Activated naive CD4-positive, alpha-beta T cell treated with anti-CD3 and anti-CD28 coated beads, Interleukin-2, amount 10 ng/mL, durations not matched to agents 7 days and 5 days (primary cell): Measurements from ENCODE around the gene C19orf85.

ENCODE experiments used
- CTCF ChIA-PET: fragments of 350-600 bp; sonication (Branson Sonifier 250); formaldehyde crosslinking; loops from one replicate; lab custom pipeline; 2021; ENCODE audit warnings: antibody characterized with exemption; lab: Charles Lee
- DNase-seq: peaks from one replicate; pipeline ENCODE4 v3.0.0-alpha.2; 2020
- H3K27ac Mint-ChIP-seq: one replicate; pipeline ENCODE4 v1.8.0; 2021; ENCODE audit warnings: mild to moderate bottlenecking, moderate library complexity, mixed read lengths
- H3K27me3 Mint-ChIP-seq: one replicate; pipeline ENCODE4 v1.8.0; 2021; ENCODE audit warnings: mild to moderate bottlenecking, mixed read lengths
- H3K36me3 Mint-ChIP-seq: one replicate; pipeline ENCODE4 v1.8.0; 2021; ENCODE audit warnings: mixed read lengths
- H3K4me1 Mint-ChIP-seq: one replicate; pipeline ENCODE4 v1.8.0; 2021; ENCODE audit warnings: mixed read lengths
- H3K4me3 Mint-ChIP-seq: one replicate; pipeline ENCODE4 v1.8.0; 2021; ENCODE audit warnings: mild to moderate bottlenecking, moderate library complexity, mixed read lengths
- H3K9me3 Mint-ChIP-seq: one replicate; pipeline ENCODE4 v1.8.0; 2021; ENCODE audit warnings: mixed read lengths

C19orf85 gene

GRCh38 chr19:55476100-55476775 is 11.7 kb upstream of the C19orf85 start, which contains the start of gene ZNF628:
ZNF628 (plus strand) TSS chr19:55476617; CDS start chr19:55479911, 3,294 bp downstream.
- CTCF ChIA-PET: interaction anchor here (1.0 to 4.5 kb wide), 5 partner anchors 9 to 195 kb away, joined by 3 to 20 read pairs (median 4); partner anchors contain the start of gene NAT14
- Mint-ChIP-seq H3K27ac (peak within 1 kb of the TSS; percentile 92), H3K36me3 (peaks cover 4% of the 10 kb centered on the region), H3K9me3 (no peaks in the 10 kb centered on the region), H3K4me3 (peak within 1 kb of the TSS; percentile 84), H3K27me3 (peaks cover 4% of the 10 kb centered on the region), H3K4me1 (peaks cover 34% of the 10 kb centered on the region)
- DNase-seq: peak; percentile 99

DNA sequence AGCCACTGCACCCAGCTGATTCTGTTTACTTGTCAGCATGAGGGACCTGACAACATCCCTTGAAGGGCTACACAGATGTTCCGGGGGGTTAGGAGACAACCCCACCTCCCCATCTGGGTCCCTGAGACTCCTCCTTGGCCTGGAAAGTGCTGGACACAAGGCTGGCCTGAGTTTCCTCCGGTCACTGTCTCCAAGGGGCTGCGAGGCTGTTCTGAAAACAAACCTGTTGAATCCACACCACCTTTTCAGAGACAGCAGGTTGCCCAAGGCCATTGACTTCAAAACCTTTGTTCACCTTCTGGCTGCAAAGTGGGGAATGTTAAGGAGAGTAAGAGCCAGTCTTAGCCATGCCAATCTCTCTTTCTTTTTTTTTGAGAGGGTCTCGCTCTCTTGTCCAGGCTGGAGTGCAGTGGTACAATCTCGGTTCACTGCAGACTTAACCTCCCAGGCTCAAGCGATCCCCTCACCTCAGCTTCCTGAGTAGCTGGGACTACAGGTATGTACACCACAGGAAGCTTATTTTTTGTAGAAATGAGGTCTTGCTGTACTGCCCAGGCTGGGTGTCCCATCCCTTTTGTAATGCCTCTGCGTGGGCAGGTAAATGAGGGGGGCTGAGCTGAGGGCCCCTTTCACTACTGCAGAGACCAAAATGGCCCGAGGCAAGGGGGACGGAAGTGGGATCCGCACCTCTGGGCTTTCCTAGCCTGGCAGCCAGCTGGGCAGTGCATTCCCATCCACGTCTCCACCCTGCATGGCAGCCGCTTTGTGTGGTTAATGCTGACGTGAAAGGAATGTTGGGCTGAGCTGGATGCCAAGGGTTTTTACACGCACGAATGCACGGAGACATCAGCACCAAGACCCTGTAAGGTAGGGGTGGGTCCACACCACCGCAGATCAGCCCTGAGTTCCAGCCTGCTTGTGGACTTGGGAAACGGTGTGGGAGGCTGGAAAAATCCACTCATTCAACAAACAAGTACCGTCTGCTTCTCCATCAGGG is 10.0 kb upstream of the C19orf85 start:
- Mint-ChIP-seq H3K9me3 (no peaks in the 10 kb centered on the region), H3K36me3 (no peaks in the 10 kb centered on the region), H3K4me1 (peaks cover 29% of the 10 kb centered on the region), H3K4me3 (peak overlapping the region; percentile 18), H3K27ac (peak overlapping the region; percentile 33), H3K27me3 (peaks cover 7% of the 10 kb centered on the region)
- DNase-seq: no peak
- CTCF ChIA-PET: interaction anchor here (1.1 to 4.5 kb wide), 3 partner anchors 29 to 156 kb away, joined by 3 to 20 read pairs (median 3); no protein-coding TSS in a partner anchor

GRCh38 chr19:55473225-55474012 is 8.9 kb upstream of the C19orf85 start:
- H3K36me3 Mint-ChIP-seq: no peaks in the 10 kb centered on the region
- no peak overlapping the region for H3K4me3 Mint-ChIP-seq
- H3K4me1 Mint-ChIP-seq: peaks cover 17% of the 10 kb centered on the region
- CTCF ChIA-PET: interaction anchor here (0.8 to 4.5 kb wide), 5 partner anchors 10 to 157 kb away, joined by 3 to 20 read pairs (median 3); no protein-coding TSS in a partner anchor
- H3K27me3 Mint-ChIP-seq: peaks cover 12% of the 10 kb centered on the region
- DNase-seq: no peak
- H3K9me3 Mint-ChIP-seq: no peaks in the 10 kb centered on the region
- no peak overlapping the region for H3K27ac Mint-ChIP-seq

- DNase-seq: no peak
- CTCF ChIA-PET: interaction anchor here (0.8 to 1.2 kb wide), 2 partner anchors 11 to 32 kb away, joined by 3 to 4 read pairs; no protein-coding TSS in a partner anchor
- Mint-ChIP-seq H3K36me3 (no peaks in the 10 kb centered on the region), H3K4me1 (peaks cover 12% of the 10 kb centered on the region), H3K9me3 (no peaks in the 10 kb centered on the region), H3K27me3 (peaks cover 17% of the 10 kb centered on the region), H3K27ac (no peak overlapping the region), H3K4me3 (no peak overlapping the region)
These were observed 7.9 kb upstream of the C19orf85 start for GRCh38 chr19:55472463-55472862.

DNA sequence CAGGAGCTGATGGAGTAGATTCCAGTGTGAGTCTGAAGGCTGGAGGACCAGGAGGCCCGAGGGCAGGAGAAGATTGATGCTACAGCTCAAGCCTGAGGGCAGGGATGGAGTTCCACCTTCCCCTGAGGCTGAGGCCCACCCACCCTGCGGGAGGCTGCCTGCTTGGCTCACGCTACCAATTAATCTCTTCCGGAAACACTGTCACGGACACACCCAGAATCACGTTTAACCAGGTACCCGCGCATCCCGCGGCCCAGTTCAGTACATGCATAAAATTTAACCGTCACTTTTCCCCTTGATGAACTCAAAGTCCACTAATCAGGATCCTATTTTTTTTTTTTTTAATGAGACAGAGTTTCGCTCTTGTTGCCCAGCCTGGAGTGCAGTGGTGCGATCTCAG is 6.7 kb upstream of the C19orf85 start:
- H3K27ac Mint-ChIP-seq: no peak overlapping the region
- H3K4me1 Mint-ChIP-seq: peaks cover 10% of the 10 kb centered on the region
- no peak overlapping the region for H3K4me3 Mint-ChIP-seq
- H3K9me3 Mint-ChIP-seq: no peaks in the 10 kb centered on the region
- CTCF ChIA-PET: interaction anchor here (1.2 kb wide), 1 partner anchor 33 kb away, joined by 8 read pairs; no protein-coding TSS in a partner anchor
- H3K36me3 Mint-ChIP-seq: no peaks in the 10 kb centered on the region
- no peak for DNase-seq
- H3K27me3 Mint-ChIP-seq: peaks cover 17% of the 10 kb centered on the region

DNA sequence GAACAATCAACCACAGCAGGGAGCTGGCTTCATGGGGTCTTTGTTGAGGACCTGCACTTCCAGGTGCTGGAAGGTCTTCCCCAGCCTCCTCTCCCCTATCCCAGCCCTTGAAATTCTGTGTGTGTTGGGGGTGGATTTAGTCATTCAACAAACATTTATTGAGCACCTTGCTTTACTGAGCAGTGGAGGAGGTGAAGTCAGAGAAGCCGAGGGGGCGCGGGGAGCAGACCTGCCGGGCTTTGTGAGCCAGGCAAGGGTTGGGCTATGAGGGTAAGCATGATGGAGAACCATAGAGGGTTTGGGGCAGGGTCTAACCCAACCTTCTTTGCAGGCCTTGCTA is 3.5 kb upstream of the C19orf85 start:
- Mint-ChIP-seq H3K27me3 (peaks cover 34% of the 10 kb centered on the region), H3K9me3 (no peaks in the 10 kb centered on the region), H3K4me1 (peaks cover 3% of the 10 kb centered on the region), H3K4me3 (no peak overlapping the region), H3K27ac (no peak overlapping the region), H3K36me3 (no peaks in the 10 kb centered on the region)
- CTCF ChIA-PET: interaction anchor here (0.7 to 4.0 kb wide), 13 partner anchors 8 to 327 kb away, joined by 3 to 53 read pairs (median 6); partner anchors contain the start of genes NAT14 and ZNF628
- DNase-seq: no peak

GRCh38 chr19:55467236-55468053 is 2.9 kb upstream of the C19orf85 start:
- H3K4me3 Mint-ChIP-seq: no peak overlapping the region
- CTCF ChIA-PET: interaction anchor here (0.6 to 4.0 kb wide), 15 partner anchors 8 to 326 kb away, joined by 3 to 53 read pairs (median 6); partner anchors contain the start of genes NAT14 and ZNF628
- H3K27me3 Mint-ChIP-seq: peaks cover 35% of the 10 kb centered on the region
- no peaks in the 10 kb centered on the region for H3K36me3 Mint-ChIP-seq
- no peak overlapping the region for H3K27ac Mint-ChIP-seq
- DNase-seq: peak; percentile 76
- peaks cover 6% of the 10 kb centered on the region for H3K4me1 Mint-ChIP-seq
- no peaks in the 10 kb centered on the region for H3K9me3 Mint-ChIP-seq

GRCh38 chr19:55466241-55466614 is 1.7 kb upstream of the C19orf85 start:
- Mint-ChIP-seq H3K27ac (no peak overlapping the region), H3K4me3 (no peak overlapping the region), H3K36me3 (no peaks in the 10 kb centered on the region), H3K9me3 (no peaks in the 10 kb centered on the region), H3K27me3 (peaks cover 35% of the 10 kb centered on the region), H3K4me1 (peaks cover 15% of the 10 kb centered on the region)
- no peak for DNase-seq
- CTCF ChIA-PET: interaction anchor here (1.7 to 4.0 kb wide), 2 partner anchors 38 to 141 kb away, joined by 5 to 53 read pairs; no protein-coding TSS in a partner anchor

- H3K4me1 Mint-ChIP-seq: peaks cover 18% of the 10 kb centered on the region
- CTCF ChIA-PET: interaction anchor here (1.7 to 4.0 kb wide), 2 partner anchors 39 to 142 kb away, joined by 5 to 53 read pairs; no protein-coding TSS in a partner anchor
- DNase-seq: no peak
- H3K9me3 Mint-ChIP-seq: no peaks in the 10 kb centered on the region
- H3K4me3 Mint-ChIP-seq: no peak overlapping the region
- no peak overlapping the region for H3K27ac Mint-ChIP-seq
- no peaks in the 10 kb centered on the region for H3K36me3 Mint-ChIP-seq
- peaks cover 35% of the 10 kb centered on the region for H3K27me3 Mint-ChIP-seq
These were observed 1.1 kb upstream of the C19orf85 start for GRCh38 chr19:55465460-55466240.

GRCh38 chr19:55464039-55464661 is 401 bp downstream of the C19orf85 start:
- peaks cover 26% of the 10 kb centered on the region for H3K4me1 Mint-ChIP-seq
- no peak overlapping the region for H3K4me3 Mint-ChIP-seq
- peaks cover 28% of the 10 kb centered on the region for H3K27me3 Mint-ChIP-seq
- no peak for DNase-seq
- CTCF ChIA-PET: interaction anchor here (1.1 kb wide), 1 partner anchor 40 kb away, joined by 3 read pairs; no protein-coding TSS in a partner anchor
- no peak overlapping the region for H3K27ac Mint-ChIP-seq
- H3K9me3 Mint-ChIP-seq: no peaks in the 10 kb centered on the region
- no peaks in the 10 kb centered on the region for H3K36me3 Mint-ChIP-seq

DNA sequence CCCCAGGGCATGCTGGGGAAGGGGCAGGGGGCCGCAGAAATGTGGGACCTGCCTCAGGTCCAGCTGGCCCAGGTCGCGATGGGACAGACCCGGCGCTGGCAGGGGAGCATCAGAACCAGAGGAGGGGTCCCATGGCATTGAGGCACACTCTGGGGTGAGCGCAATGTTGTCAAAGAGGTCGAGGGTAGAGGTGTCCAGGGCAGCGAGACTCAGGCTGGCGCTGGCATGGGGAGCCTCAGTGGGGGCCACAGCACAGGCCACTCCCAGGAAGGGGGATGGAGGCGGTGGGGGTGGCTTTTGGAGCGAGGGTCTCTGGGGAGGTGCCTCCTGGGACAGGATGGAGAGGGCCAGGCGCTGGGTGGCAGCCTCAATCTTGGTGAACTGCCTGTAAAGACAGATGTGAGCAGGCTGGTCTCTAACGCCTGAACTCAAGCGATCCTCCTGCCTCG is 944 bp downstream of the C19orf85 start:
- CTCF ChIA-PET: no interaction called here
- no peaks in the 10 kb centered on the region for H3K36me3 Mint-ChIP-seq
- H3K27me3 Mint-ChIP-seq: peaks cover 27% of the 10 kb centered on the region
- no peak for DNase-seq
- H3K27ac Mint-ChIP-seq: no peak overlapping the region
- H3K9me3 Mint-ChIP-seq: no peaks in the 10 kb centered on the region
- no peak overlapping the region for H3K4me3 Mint-ChIP-seq
- H3K4me1 Mint-ChIP-seq: peaks cover 26% of the 10 kb centered on the region

DNA sequence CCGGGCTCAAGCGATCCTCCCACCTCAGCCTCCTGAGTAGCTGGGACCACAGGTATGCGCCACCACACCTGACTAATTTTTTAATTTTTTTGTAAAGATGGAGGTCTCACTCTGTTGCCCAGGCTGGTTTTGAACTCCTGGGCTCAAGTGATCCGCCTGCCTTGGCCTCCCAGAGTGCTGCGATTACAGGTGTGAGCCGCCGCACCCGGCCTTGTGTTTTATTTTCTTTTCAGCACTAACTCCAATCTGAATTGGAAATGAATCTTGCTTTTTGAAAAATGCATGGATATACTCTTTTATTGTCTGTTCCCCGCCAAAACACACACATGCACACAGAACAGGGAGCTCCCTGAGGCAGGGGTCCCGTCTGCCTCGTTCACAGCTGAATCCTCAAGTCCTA is 1.8 kb downstream of the C19orf85 start:
- peak overlapping the region; percentile 85 for H3K27ac Mint-ChIP-seq
- DNase-seq: no peak

More for the DNA sequence above, 1.8 kb downstream of the C19orf85 start:
- Mint-ChIP-seq H3K4me3 (peak overlapping the region; percentile 74), H3K27me3 (peaks cover 22% of the 10 kb centered on the region), H3K36me3 (no peaks in the 10 kb centered on the region), H3K9me3 (no peaks in the 10 kb centered on the region), H3K4me1 (peaks cover 23% of the 10 kb centered on the region)
- CTCF ChIA-PET: no interaction called here
